ENCODE data around the gene MYOZ2.

The MYOZ2 gene

DNA sequence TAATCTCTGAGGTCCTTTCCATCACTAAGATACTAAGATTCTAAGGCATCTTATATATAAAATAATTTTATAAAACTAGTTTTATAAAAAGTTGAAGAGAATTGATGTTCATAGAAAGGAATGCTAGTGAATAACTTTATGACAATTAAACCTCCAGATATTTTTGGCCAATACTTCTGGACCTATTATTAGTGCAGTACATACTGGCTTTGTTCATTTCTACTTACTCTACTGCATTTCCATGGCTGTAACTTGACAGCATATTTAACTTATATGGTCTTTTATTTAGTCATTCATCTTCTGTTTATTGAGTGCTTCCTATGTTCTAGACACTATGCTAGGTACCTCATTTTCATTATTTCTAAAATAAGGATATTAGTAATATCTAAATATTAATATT is 70.1 kb downstream of the MYOZ2 start:
- H3K9me2 ChIP-seq (replicated peaks; ENCODE audit: insufficient read depth, low read length) = no peaks in the 10 kb centered on the region
- H3K9me3 ChIP-seq (ENCODE audit: insufficient read depth, low read length) = no peaks in the 10 kb centered on the region
- no peak overlapping the region for H3K4me3 ChIP-seq (ENCODE audit: insufficient read depth, low read length, poor library complexity, severe bottlenecking)
- H3F3A ChIP-seq (ENCODE audit: insufficient read depth) = no peaks in the 10 kb centered on the region
- no peaks in the 10 kb centered on the region for H3K36me3 ChIP-seq (ENCODE audit: low read length)
- no peaks in the 10 kb centered on the region for H3K27me3 ChIP-seq (ENCODE audit: low read length)
- H3K79me2 ChIP-seq (ENCODE audit: insufficient read depth, low read length) = no peaks in the 10 kb centered on the region
- H3K27ac ChIP-seq (ENCODE audit: low read depth, low read length) = no peak overlapping the region
- H3K9ac ChIP-seq (ENCODE audit: low read length) = no peak overlapping the region
- H3K4me2 ChIP-seq (ENCODE audit: low read depth, low read length, poor library complexity, severe bottlenecking) = no peak overlapping the region
- H4K20me1 ChIP-seq (ENCODE audit: low read depth, low read length) = no peaks in the 10 kb centered on the region
- H2AFZ ChIP-seq (ENCODE audit: low read depth, low read length, severe bottlenecking) = no peak overlapping the region
- TF ChIP-seq EZH2phosphoT487 (conservative IDR thresholded peaks at IDR 0.05; ENCODE audit: low read length) = no peak
- TF ChIP-seq, protein P1, sequence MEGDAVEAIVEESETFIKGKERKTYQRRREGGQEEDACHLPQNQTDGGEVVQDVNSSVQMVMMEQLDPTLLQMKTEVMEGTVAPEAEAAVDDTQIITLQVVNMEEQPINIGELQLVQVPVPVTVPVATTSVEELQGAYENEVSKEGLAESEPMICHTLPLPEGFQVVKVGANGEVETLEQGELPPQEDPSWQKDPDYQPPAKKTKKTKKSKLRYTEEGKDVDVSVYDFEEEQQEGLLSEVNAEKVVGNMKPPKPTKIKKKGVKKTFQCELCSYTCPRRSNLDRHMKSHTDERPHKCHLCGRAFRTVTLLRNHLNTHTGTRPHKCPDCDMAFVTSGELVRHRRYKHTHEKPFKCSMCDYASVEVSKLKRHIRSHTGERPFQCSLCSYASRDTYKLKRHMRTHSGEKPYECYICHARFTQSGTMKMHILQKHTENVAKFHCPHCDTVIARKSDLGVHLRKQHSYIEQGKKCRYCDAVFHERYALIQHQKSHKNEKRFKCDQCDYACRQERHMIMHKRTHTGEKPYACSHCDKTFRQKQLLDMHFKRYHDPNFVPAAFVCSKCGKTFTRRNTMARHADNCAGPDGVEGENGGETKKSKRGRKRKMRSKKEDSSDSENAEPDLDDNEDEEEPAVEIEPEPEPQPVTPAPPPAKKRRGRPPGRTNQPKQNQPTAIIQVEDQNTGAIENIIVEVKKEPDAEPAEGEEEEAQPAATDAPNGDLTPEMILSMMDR (IDR thresholded peaks at IDR 0.05; ENCODE audit: insufficient read depth, low read length, poor library complexity, severe bottlenecking) = no peak

DNA sequence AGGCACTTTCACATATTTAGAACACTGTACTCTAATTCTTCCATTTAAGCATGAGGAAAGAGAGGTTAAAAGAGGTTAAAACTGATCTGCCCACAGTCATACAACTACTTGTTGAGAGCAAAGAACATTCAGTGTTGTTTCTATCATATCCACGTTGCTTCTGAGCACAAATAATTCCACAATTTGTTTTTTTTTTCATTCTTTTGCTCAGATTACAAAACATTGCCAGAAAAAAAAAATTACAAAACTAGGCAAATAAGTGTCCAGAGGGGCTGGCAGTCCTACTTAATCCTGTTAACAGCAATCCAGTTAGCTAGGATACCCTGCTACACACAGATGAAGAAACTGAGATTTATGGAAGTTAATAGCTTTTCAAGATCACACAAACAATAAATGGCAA is 70.5 kb downstream of the MYOZ2 start:
- Histone ChIP-seq H4K20me1 (ENCODE audit: low read depth, low read length) (no peaks in the 10 kb centered on the region), H3K27me3 (ENCODE audit: low read length) (no peaks in the 10 kb centered on the region), H3K9ac (ENCODE audit: low read length) (no peak overlapping the region), H3F3A (ENCODE audit: insufficient read depth) (no peaks in the 10 kb centered on the region), H3K27ac (ENCODE audit: low read depth, low read length) (no peak overlapping the region), H2AFZ (ENCODE audit: low read depth, low read length, severe bottlenecking) (no peak overlapping the region), H3K4me2 (ENCODE audit: low read depth, low read length, poor library complexity, severe bottlenecking) (no peak overlapping the region), H3K79me2 (ENCODE audit: insufficient read depth, low read length) (no peaks in the 10 kb centered on the region), H3K9me3 (ENCODE audit: insufficient read depth, low read length) (no peaks in the 10 kb centered on the region), H3K9me2 (replicated peaks; ENCODE audit: insufficient read depth, low read length) (no peaks in the 10 kb centered on the region), H3K36me3 (ENCODE audit: low read length) (no peaks in the 10 kb centered on the region), H3K4me3 (ENCODE audit: insufficient read depth, low read length, poor library complexity, severe bottlenecking) (no peak overlapping the region)
- TF ChIP-seq, protein P1 (IDR thresholded peaks at IDR 0.05; ENCODE audit: insufficient read depth, low read length, poor library complexity, severe bottlenecking) = no peak
- no peak for TF ChIP-seq EZH2phosphoT487 (conservative IDR thresholded peaks at IDR 0.05; ENCODE audit: low read length)

DNA sequence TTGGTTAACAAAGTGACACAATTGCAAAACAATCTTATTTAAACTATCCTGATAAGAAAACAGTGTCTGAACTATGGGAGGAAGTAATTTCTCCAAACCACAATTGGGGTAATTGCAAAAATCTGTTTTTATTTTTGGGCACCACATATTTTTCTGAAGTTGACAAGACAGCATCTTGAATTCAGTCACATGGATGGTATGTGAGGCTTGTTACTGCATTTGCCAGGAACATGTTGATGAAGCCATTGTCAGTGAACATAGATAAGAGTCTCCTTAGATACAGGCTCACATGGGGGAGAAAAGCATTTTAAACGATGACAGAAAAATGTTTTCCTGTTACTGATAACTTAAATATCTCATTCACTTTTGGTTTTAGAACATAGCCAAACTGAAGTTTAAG is 71.4 kb downstream of the MYOZ2 start:
- Histone ChIP-seq H3K27ac (ENCODE audit: low read depth, low read length) (no peak overlapping the region), H3K4me2 (ENCODE audit: low read depth, low read length, poor library complexity, severe bottlenecking) (no peak overlapping the region), H3K79me2 (ENCODE audit: insufficient read depth, low read length) (no peaks in the 10 kb centered on the region), H3K9ac (ENCODE audit: low read length) (no peak overlapping the region), H4K20me1 (ENCODE audit: low read depth, low read length) (no peaks in the 10 kb centered on the region), H3K36me3 (ENCODE audit: low read length) (no peaks in the 10 kb centered on the region), H3K4me3 (ENCODE audit: insufficient read depth, low read length, poor library complexity, severe bottlenecking) (no peak overlapping the region), H3K9me2 (replicated peaks; ENCODE audit: insufficient read depth, low read length) (no peaks in the 10 kb centered on the region), H3F3A (ENCODE audit: insufficient read depth) (no peaks in the 10 kb centered on the region), H3K9me3 (ENCODE audit: insufficient read depth, low read length) (no peaks in the 10 kb centered on the region), H3K27me3 (ENCODE audit: low read length) (no peaks in the 10 kb centered on the region), H2AFZ (ENCODE audit: low read depth, low read length, severe bottlenecking) (no peak overlapping the region)
- TF ChIP-seq EZH2phosphoT487 (conservative IDR thresholded peaks at IDR 0.05; ENCODE audit: low read length) = no peak

DNA sequence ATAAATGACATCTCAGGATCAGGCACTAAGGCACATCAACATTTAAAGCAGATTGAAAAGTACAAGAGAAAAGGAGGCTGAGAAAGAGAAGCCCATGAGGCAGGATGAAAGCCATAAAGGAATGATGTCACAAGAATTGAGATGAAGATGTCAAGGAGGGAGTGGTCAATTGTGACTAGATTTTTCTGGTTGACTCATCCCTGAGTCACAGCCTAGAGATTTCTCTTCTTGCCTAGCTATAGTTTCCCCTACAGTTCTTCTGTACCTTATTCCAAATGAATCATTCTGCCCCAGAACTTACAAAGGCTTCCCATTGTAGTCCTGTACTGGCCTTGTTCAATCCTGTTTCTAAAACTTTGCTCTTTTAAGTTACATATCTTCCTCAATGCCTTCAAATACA is 73.4 kb downstream of the MYOZ2 start:
- Histone ChIP-seq H3F3A (ENCODE audit: insufficient read depth) (no peaks in the 10 kb centered on the region), H3K27ac (ENCODE audit: low read depth, low read length) (no peak overlapping the region), H2AFZ (ENCODE audit: low read depth, low read length, severe bottlenecking) (no peak overlapping the region), H3K4me3 (ENCODE audit: insufficient read depth, low read length, poor library complexity, severe bottlenecking) (no peak overlapping the region), H3K9ac (ENCODE audit: low read length) (no peak overlapping the region), H4K20me1 (ENCODE audit: low read depth, low read length) (no peaks in the 10 kb centered on the region), H3K9me3 (ENCODE audit: insufficient read depth, low read length) (no peaks in the 10 kb centered on the region), H3K27me3 (ENCODE audit: low read length) (no peaks in the 10 kb centered on the region), H3K79me2 (ENCODE audit: insufficient read depth, low read length) (no peaks in the 10 kb centered on the region), H3K36me3 (ENCODE audit: low read length) (no peaks in the 10 kb centered on the region), H3K4me2 (ENCODE audit: low read depth, low read length, poor library complexity, severe bottlenecking) (no peak overlapping the region), H3K9me2 (replicated peaks; ENCODE audit: insufficient read depth, low read length) (no peaks in the 10 kb centered on the region)
- TF ChIP-seq EZH2phosphoT487 (conservative IDR thresholded peaks at IDR 0.05; ENCODE audit: low read length) = no peak
- TF ChIP-seq, protein P1 (IDR thresholded peaks at IDR 0.05; ENCODE audit: insufficient read depth, low read length, poor library complexity, severe bottlenecking) = no peak

All from SU-DHL-6 (cell line).